Measurements from ENCODE around the gene NPEPL1.

Gene NPEPL1

DNA sequence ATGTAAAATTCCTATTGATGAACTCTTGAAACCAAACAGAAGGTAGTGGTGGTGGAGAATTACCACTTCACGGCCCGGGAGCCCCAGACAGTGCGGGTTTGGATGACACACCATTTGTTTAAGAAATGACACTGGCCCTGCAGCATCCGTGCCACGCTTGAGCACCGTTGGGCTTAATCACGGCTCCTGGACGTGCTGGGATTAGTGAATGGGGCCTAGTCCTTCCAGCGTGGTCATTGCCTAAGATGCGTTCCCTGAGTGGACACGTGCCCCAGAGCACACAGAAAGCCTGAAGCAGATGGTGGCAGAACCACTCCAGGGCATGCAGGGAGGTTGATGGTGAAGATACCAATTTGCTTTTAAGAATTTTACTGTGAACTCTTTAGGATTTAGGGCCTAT is 27.0 kb upstream of the NPEPL1 start:
- no peak for TF ChIP-seq POLR2A (IDR thresholded peaks at IDR 0.05; ENCODE audit: low read length)
- no peak for TF ChIP-seq GATA1 (IDR thresholded peaks at IDR 0.05; ENCODE audit: low read depth, low read length)
- no peak for DNase-seq

GRCh38 chr20:58666702-58667101 is 25.9 kb upstream of the NPEPL1 start:
- no peak for DNase-seq
- TF ChIP-seq POLR2A (IDR thresholded peaks at IDR 0.05; ENCODE audit: low read length) (no peak), GATA1 (IDR thresholded peaks at IDR 0.05; ENCODE audit: low read depth, low read length) (no peak)

DNA sequence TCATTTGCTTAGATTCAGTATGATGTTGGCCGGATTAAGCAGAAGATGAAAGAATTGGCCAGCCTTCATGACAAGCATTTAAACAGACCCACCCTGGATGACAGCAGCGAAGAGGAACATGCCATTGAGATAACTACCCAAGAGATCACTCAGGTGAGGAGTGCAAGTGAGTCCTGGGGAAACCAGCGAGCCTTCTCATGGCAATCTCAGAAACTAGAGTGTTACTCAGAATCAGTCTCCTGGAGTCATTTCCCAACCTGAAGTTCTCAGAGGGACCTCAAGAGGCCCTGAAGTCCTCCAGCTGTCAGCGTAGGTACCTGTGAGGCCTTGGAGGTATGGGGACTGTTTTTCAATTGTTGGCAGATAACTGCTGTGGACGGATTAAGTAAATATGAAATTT is 24.6 kb upstream of the NPEPL1 start:
- TF ChIP-seq POLR2A (IDR thresholded peaks at IDR 0.05; ENCODE audit: low read length), result no peak
- TF ChIP-seq GATA1 (IDR thresholded peaks at IDR 0.05; ENCODE audit: low read depth, low read length), result no peak
- no peak for DNase-seq

- DNase-seq, result no peak
- TF ChIP-seq GATA1 (IDR thresholded peaks at IDR 0.05; ENCODE audit: low read depth, low read length) (no peak), POLR2A (IDR thresholded peaks at IDR 0.05; ENCODE audit: low read length) (no peak)
These were observed 23.7 kb upstream of the NPEPL1 start for GRCh38 chr20:58668901-58669286.

DNA sequence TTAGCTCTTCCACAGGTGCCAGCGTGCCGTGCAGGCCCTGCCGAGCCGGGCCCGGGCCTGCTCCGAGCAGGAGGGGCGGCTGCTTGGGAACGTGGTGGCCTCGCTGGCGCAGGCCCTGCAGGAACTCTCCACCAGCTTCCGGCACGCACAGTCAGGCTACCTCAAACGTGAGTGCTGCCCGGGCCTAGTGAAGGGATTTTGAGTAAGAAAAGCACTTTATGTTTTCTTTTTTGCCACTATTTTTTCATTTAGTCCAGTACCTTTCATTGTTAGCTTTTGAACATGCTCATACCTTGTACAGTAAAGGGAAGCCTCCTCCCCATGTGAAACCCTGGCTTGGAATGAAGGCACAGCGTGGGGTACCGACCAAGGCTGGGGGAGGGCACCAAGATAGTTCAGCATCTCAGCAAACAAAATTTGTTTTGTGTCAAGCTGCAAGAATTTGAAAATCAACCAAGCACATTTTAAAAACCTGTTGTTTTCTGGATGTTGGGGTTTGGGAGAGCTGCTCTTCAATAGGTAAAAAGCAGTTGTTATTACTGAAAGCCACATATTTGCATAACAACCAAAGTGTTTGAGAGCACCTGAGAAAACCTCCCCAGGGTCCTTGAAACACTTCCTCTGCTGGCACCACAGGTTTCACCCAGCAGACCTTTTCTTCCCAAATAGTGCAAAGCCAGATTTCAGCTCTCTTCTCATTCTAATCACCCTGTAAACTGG is 23.2 kb upstream of the NPEPL1 start:
- TF ChIP-seq GATA1 (IDR thresholded peaks at IDR 0.05; ENCODE audit: low read depth, low read length), result no peak
- no peak for TF ChIP-seq POLR2A (IDR thresholded peaks at IDR 0.05; ENCODE audit: low read length)
- DNase-seq, result no peak

DNA sequence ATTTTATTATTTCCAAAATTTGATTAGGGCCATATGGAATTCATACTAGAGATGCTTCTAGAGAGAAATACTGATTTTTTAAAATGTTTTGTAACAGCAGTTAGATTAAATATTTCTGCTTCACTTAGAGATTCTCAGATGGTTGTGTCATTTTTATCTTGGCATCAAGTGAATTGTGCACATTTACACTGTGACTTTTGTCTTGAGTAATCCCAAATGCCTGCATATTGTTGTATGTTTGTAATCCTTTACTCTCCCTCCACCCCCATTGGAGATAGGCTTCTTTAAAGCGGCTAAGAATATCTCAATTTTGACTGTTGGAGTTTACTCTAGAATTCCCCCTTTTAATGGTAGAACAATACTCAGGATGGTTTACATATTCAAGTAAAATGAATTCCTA is 22.5 kb upstream of the NPEPL1 start:
- no peak for DNase-seq
- TF ChIP-seq GATA1 (IDR thresholded peaks at IDR 0.05; ENCODE audit: low read depth, low read length), result no peak

- DNase-seq, result no peak
- TF ChIP-seq POLR2A (IDR thresholded peaks at IDR 0.05; ENCODE audit: low read length), result no peak
- no peak for TF ChIP-seq GATA1 (IDR thresholded peaks at IDR 0.05; ENCODE audit: low read depth, low read length)
These were observed 21.9 kb upstream of the NPEPL1 start for GRCh38 chr20:58670659-58671058.

DNA sequence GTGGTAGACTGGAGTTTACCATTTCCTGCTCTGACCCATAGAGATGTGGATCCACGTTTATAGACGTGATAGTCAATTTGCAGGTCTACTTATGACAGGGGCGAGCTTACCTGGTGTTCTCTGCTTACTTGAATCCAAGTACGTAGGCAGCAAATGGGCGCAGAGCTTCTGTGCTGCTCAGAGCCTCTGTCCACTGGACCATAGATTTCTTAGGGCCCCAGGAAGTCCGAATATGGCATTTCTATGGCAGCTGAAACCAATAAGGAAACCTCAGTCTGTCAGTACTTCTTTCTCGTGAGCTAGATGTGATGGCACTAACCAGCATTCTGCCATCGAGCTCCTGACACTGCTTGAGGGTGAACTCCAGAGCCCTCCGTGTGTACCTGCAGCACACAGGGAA is 19.5 kb upstream of the NPEPL1 start:
- no peak for TF ChIP-seq POLR2A (IDR thresholded peaks at IDR 0.05; ENCODE audit: low read length)
- TF ChIP-seq GATA1 (IDR thresholded peaks at IDR 0.05; ENCODE audit: low read depth, low read length), result no peak
- DNase-seq, result no peak

GRCh38 chr20:58675146-58675584 is 17.4 kb upstream of the NPEPL1 start:
- no peak for DNase-seq
- no peak for TF ChIP-seq GATA1 (IDR thresholded peaks at IDR 0.05; ENCODE audit: low read depth, low read length)
- TF ChIP-seq POLR2A (IDR thresholded peaks at IDR 0.05; ENCODE audit: low read length), result no peak

GRCh38 chr20:58675641-58676040 is 17.0 kb upstream of the NPEPL1 start:
- no peak for DNase-seq
- TF ChIP-seq POLR2A (IDR thresholded peaks at IDR 0.05; ENCODE audit: low read length) (no peak), GATA1 (IDR thresholded peaks at IDR 0.05; ENCODE audit: low read depth, low read length) (no peak)

GRCh38 chr20:58676161-58676560 is 16.4 kb upstream of the NPEPL1 start:
- TF ChIP-seq GATA1 (IDR thresholded peaks at IDR 0.05; ENCODE audit: low read depth, low read length), result no peak
- TF ChIP-seq POLR2A (IDR thresholded peaks at IDR 0.05; ENCODE audit: low read length), result no peak
- no peak for DNase-seq

DNA sequence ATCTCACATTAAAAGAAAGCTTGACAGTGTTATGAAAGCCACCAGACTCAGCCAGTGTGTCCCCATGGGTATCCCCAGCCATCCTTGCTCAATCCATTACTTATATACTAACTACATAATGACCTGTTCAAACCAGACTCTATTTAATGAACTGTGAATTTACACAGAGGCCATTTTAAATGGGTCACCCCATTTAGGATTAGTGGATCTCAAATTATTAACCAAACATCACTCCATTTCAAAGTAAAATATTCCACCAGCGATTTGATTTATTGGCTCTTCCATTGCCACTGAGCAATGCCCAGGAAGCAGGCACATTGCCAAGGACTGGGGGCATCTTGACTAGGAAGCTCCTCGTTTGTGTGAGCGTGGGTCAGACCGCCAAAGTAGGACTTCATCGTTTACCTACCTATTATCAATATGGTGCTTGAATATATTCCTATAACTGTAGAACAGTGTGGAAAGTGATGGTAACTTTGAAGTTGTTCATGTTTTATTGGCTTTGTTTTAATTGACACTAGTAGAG is 15.5 kb upstream of the NPEPL1 start:
- no peak for DNase-seq
- TF ChIP-seq POLR2A (IDR thresholded peaks at IDR 0.05; ENCODE audit: low read length) (no peak), GATA1 (IDR thresholded peaks at IDR 0.05; ENCODE audit: low read depth, low read length) (no peak)

GRCh38 chr20:58677808-58678207 is 14.8 kb upstream of the NPEPL1 start:
- no peak for DNase-seq
- no peak for TF ChIP-seq POLR2A (IDR thresholded peaks at IDR 0.05; ENCODE audit: low read length)
- no peak for TF ChIP-seq GATA1 (IDR thresholded peaks at IDR 0.05; ENCODE audit: low read depth, low read length)

GRCh38 chr20:58678806-58679205 is 13.8 kb upstream of the NPEPL1 start:
- DNase-seq, result no peak
- no peak for TF ChIP-seq POLR2A (IDR thresholded peaks at IDR 0.05; ENCODE audit: low read length)
- no peak for TF ChIP-seq GATA1 (IDR thresholded peaks at IDR 0.05; ENCODE audit: low read depth, low read length)
